Hepatocyte (in vitro differentiated cells): ENCODE measurements around the gene LRRC8D.

Experiments used
- CTCF ChIP-seq: fragments of 200-600 bp; sonication (generic); IDR thresholded peaks from 2 replicates; pipeline ENCODE4 v1.5.1; 2016; ENCODE audit warnings: antibody characterized with exemption, mild to moderate bottlenecking; ENCODE audit not compliant: poor library complexity
- EZH2 ChIP-seq: fragments of 200-600 bp; sonication (generic); IDR thresholded peaks from 2 replicates; pipeline ENCODE4 v1.6.1; 2016; ENCODE audit warnings: antibody characterized with exemption, mild to moderate bottlenecking, borderline replicate concordance
- EZH2phosphoT487 ChIP-seq: fragments of 200-600 bp; sonication (generic); IDR thresholded peaks from one replicate; pipeline ENCODE4 v1.6.1; 2018; ENCODE audit warnings: antibody characterized with exemption, mild to moderate bottlenecking, low read depth, moderate library complexity; ENCODE audit not compliant: unreplicated experiment, severe bottlenecking

- TF ChIP-seq EZH2 (no peak), CTCF (no peak), EZH2phosphoT487 (no peak)
Measured at GRCh38 chr1:89962024-89962741, 141.4 kb downstream of the LRRC8D start.
